ENCODE data around the gene RPL10A.

Gene RPL10A

DNA sequence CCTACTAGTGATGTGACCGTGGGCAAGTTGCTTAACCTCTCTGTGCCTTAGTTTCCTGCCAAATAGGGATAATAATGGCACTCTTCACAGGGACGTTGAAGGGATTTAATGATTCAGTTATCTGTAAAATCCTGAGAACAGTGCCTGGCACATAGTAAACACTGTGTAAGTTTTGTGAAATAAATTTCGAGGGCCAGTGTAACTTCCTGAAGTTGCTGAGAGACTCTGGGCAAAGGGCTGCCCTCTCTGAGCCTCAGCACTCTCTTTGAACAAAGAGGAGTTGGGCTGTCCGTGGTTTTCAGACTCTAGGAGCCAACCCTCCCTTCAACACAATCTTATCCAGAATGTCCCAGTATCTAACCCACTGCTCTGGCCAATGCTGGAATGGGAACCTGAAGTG lies 31.2 kb downstream of the RPL10A start:
- no peak overlapping the region for H3K4me3 ChIP-seq (replicated peaks in 1 of 2; ENCODE audit: low read depth in 2 of 2, low read length in 2 of 2)
- no peak for DNase-seq (ENCODE audit: low read depth in 2 of 2)
- TF ChIP-seq, protein P1, sequence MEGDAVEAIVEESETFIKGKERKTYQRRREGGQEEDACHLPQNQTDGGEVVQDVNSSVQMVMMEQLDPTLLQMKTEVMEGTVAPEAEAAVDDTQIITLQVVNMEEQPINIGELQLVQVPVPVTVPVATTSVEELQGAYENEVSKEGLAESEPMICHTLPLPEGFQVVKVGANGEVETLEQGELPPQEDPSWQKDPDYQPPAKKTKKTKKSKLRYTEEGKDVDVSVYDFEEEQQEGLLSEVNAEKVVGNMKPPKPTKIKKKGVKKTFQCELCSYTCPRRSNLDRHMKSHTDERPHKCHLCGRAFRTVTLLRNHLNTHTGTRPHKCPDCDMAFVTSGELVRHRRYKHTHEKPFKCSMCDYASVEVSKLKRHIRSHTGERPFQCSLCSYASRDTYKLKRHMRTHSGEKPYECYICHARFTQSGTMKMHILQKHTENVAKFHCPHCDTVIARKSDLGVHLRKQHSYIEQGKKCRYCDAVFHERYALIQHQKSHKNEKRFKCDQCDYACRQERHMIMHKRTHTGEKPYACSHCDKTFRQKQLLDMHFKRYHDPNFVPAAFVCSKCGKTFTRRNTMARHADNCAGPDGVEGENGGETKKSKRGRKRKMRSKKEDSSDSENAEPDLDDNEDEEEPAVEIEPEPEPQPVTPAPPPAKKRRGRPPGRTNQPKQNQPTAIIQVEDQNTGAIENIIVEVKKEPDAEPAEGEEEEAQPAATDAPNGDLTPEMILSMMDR (IDR thresholded peaks at IDR 0.05; ENCODE audit: low read depth, low read length): no peak

DNA sequence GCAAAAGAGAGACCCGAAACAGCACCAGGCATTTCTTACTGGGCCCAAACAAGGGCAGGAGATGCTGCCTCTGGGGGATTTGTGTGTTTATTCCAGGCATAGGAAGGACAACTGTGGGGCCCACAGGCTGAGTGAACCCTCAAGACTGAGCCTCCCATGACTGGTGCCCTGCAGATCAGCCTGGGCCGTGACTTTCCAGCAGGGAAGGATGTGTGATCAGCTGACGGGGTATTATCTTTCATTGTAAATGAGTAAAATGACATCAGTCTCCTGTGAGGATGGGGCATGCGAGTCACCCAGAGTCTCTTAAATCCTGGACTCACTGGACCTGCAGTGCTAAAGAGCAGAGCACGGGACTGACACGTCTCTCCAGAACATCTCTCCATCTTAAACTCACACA lies 32.6 kb downstream of the RPL10A start:
- DNase-seq (ENCODE audit: low read depth in 2 of 2): peak in 1 of 2 donors; percentile 52
- H3K4me3 ChIP-seq (replicated peaks in 1 of 2; ENCODE audit: low read depth in 2 of 2, low read length in 2 of 2): no peak overlapping the region
- TF ChIP-seq, protein P1 (IDR thresholded peaks at IDR 0.05; ENCODE audit: low read depth, low read length): no peak

DNA sequence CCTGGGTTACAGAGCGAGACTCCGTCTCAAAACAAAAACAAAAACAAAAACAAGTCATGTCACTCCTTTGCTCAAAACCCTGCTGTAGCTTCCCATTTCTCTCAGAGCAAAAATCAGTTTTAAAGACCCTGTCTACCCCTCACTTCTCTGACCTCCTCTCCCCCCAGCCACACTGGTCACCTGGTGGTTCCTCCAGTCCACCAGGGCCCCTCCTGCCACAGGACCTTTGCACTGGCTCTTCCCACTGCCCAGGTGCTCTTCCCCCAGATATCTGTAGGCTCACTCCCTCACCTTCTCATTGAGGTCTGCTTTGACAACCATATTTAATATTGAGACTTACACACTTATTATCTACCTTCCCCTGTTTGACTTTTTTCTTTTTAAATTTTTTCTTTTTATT lies 33.6 kb downstream of the RPL10A start:
- TF ChIP-seq, protein P1 (IDR thresholded peaks at IDR 0.05; ENCODE audit: low read depth, low read length): no peak
- H3K4me3 ChIP-seq (replicated peaks in 1 of 2; ENCODE audit: low read depth in 2 of 2, low read length in 2 of 2): no peak overlapping the region
- no peak for DNase-seq (ENCODE audit: low read depth in 2 of 2)

DNA sequence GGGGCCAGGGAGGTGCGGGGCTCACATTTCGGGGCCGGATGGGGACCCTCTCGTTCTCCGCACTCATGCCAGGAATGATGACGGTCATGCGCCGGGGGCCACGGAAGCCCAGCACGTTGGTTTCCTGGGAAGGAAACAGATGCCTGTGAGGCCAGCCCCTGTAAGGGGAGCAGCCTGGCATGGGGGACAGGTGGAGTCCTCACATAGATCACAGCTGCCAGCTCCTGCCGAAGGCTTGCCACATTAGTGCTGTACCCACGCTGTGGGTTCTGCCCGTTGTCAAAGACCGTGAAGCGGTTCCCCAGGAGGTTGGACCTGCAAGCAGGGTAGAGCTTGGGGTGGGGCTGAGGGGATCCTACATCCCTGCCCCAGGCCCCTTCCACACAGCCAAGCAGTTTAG lies 35.3 kb downstream of the RPL10A start:
- TF ChIP-seq, protein P1 (IDR thresholded peaks at IDR 0.05; ENCODE audit: low read depth, low read length): no peak
- no peak for DNase-seq (ENCODE audit: low read depth in 2 of 2)
- H3K4me3 ChIP-seq (replicated peaks in 1 of 2; ENCODE audit: low read depth in 2 of 2, low read length in 2 of 2): no peak overlapping the region

DNA sequence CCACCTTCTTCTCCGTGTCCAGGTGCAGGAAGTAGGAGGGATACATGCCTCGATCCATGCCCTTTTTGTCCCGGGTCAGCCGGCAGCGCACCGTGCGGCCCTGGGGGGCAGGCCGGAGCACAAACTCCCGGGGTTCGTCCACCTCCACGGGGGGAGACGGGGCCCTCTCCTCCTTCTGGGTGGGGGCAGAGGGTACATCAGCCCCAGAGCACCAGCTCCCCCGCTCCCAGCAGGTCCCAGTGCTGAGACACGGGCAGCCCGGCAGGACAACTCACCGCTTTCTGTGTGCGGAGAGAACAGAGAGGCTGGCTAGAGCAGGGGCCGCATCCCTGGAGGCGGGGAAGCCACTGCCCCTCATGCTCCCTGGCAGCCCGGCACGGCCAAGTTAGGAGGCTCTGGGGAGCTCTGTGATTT lies 37.8 kb downstream of the RPL10A start:
- no peak for DNase-seq (ENCODE audit: low read depth in 2 of 2)
- TF ChIP-seq, protein P1 (IDR thresholded peaks at IDR 0.05; ENCODE audit: low read depth, low read length): no peak
- H3K4me3 ChIP-seq (replicated peaks in 1 of 2; ENCODE audit: low read depth in 2 of 2, low read length in 2 of 2): no peak overlapping the region

DNA sequence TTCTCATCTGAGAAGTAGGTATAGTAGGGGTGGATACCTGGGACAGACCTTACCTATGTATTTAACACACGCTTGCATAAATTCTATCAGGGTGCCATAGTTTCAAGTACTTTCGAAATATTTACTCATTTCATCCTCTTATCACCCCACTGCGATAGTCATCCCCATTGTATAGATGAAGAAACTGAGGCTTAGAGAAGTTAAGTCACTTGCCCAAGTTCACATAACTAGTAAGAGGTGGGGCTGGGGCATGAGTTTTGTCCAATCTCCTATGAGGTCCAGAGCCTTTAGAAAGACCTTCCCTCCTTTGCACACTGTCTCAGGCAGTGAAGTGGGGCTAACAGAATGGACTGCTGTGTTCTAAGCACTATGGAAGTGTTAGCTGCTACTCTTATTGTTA lies 38.3 kb downstream of the RPL10A start:
- TF ChIP-seq, protein P1 (IDR thresholded peaks at IDR 0.05; ENCODE audit: low read depth, low read length): no peak
- no peak for DNase-seq (ENCODE audit: low read depth in 2 of 2)
- H3K4me3 ChIP-seq (replicated peaks in 1 of 2; ENCODE audit: low read depth in 2 of 2, low read length in 2 of 2): no peak overlapping the region

DNA sequence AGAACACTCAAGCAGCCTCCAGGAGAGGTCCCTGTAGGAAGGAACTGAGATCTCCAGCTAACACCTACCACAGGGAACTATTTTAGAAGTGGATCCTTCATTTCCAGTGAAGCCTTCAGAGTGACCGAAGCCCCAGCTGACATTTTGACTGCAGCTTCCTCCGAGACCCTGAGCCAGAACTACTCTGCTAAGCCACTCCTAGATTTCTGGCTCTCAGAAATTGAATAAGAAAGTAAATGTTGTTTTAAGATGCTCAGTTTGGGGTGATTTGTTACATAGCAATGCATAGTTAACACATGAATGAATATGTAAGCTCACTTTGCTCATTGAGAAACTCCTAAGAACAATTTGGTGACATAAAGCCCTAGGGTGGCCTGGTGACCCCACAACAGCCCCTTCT lies 39.0 kb downstream of the RPL10A start:
- DNase-seq (ENCODE audit: low read depth in 2 of 2): peak in 1 of 2 donors; percentile 37
- TF ChIP-seq, protein P1 (IDR thresholded peaks at IDR 0.05; ENCODE audit: low read depth, low read length): no peak
- no peak overlapping the region for H3K4me3 ChIP-seq (replicated peaks in 1 of 2; ENCODE audit: low read depth in 2 of 2, low read length in 2 of 2)
